HuH-7 (cell line): ENCODE data around the gene OR1S2.
"Not testable (repeated sequence)": the region's sequence is repeated elsewhere in the genome, so short reads cannot be mapped to it uniquely, and the experiment has no call there.

ENCODE experiments used
- DNase-seq: peaks from one replicate; pipeline ENCODE4 v3.0.0; 2011; ENCODE audit warnings: low spot score

The OR1S2 gene

GRCh38 chr11:58204042-58204441 is at the start of gene OR1S2:
TSS of gene OR1S2 (minus strand) at chr11:58204142. CDS start at chr11:58204142, 0 bp downstream.
- no peak for DNase-seq

GRCh38 chr11:58243954-58244353 is 40.0 kb upstream of the OR1S2 start:
- no peak for DNase-seq

DNA sequence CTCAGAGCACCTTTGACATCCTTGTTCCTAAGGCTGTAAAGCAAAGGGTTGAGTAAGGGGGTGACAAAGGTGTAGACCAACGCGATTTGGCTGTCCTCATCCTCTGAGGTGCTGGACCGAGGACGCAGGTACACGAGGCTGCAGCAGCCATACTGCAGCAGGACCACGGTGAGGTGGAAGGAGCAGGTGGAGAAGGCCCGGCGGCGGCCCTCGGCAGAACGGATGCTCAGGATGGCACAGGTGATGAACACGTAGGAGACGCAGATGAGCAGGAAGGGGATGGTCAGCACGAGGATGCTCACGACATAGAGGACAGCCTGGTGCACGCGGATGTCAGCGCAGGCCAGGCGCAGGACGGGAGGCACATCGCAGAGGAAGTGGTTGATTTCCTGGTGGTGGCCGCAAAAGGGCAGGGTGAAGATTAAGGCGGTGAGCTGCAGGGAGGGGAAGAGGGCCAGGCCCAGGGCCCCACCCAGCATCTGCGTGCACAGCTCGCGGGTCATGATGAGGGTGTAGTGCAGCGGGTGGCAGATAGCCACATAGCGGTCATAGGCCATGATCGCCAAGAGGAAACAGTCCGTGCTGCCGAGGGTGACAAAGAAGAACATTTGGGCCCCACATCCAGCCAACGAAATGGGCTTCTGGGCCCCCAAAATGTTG is 24.1 kb upstream of the OR1S2 start:
- no peak for DNase-seq

DNA sequence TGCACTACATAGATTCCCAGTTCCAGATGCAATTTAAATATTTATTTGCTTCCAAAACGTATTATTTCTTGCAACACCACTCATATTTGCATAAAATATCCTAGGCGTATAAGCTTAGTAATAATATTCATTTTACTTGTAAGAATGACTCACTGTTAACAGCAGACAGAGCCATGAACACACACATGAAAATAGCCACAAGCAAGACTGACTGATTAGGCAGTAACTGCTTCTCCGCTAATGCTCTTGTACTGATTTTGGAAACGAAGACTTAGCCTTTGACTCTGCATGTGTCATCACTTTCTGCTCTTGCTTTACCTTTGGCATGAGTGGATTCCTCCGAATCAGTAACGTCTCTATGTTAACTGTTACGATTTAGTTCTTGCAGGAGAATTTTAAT is 18.8 kb upstream of the OR1S2 start:
- DNase-seq: no peak

GRCh38 chr11:58216476-58216875 is 12.5 kb upstream of the OR1S2 start:
- DNase-seq: no peak

- DNase-seq: not testable (repeated sequence)
Measured at GRCh38 chr11:58212420-58212819, 8.5 kb upstream of the OR1S2 start, which contains the start of gene OR1S1. TSS of gene OR1S1 (plus strand) at chr11:58212720.

- no peak for DNase-seq
Measured at GRCh38 chr11:58199271-58199670, 4.7 kb downstream of the OR1S2 start.

DNA sequence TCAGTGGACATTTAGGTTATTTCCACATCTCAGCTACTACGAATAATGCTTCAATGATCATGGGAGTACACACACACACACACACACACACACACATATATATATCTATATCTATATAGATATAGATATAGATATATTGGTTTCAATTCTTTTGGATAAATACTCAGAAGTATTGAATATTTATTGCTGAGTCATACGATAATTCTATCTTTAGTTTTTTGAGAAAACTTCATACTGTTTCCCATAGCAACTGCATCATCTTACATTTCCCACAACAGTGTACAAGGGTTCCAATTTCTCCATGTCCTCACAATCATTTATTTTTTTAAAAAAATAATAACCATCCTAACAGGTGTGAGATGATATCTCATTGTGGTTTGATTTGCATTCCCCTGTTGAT is 8.0 kb downstream of the OR1S2 start:
- no peak for DNase-seq

GRCh38 chr11:58193391-58193790 is 10.6 kb downstream of the OR1S2 start:
- DNase-seq: no peak

- DNase-seq: peak; percentile 56
Measured at GRCh38 chr11:58192229-58192628, 11.7 kb downstream of the OR1S2 start.

- DNase-seq: no peak
Measured at GRCh38 chr11:58188770-58189169, 15.2 kb downstream of the OR1S2 start, which contains the start of gene OR9Q2. TSS of gene OR9Q2 (plus strand) at chr11:58189070. CDS start at chr11:58190491, 1,421 bp downstream.

- no peak for DNase-seq
Measured at GRCh38 chr11:58186938-58187337, 17.0 kb downstream of the OR1S2 start.

DNA sequence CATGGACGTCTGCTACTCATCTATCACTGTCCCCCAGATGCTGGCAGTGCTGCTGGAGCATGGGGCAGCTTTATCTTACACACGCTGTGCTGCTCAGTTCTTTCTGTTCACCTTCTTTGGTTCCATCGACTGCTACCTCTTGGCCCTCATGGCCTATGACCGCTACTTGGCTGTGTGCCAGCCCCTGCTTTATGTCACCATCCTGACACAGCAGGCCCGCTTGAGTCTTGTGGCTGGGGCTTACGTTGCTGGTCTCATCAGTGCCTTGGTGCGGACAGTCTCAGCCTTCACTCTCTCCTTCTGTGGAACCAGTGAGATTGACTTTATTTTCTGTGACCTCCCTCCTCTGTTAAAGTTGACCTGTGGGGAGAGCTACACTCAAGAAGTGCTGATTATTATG is 24.3 kb downstream of the OR1S2 start:
- DNase-seq: no peak

DNA sequence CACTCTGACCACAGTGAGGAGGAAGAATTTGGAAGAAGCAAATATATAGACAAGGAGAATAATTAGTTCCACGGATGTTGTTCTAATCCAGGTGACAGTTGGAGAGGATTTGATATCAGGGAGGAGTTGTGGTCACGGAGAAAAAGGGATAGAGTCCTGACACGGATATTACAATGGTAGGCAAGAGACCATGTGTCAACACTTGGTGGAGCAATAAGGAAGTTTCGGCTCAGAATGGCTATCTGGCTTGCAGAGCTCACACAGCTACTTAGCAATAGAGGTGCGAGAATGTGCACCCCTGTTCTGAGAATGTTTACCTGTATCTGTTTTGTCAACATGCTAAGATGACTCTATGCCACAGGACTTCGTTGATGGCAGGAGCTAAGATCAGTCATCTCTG is 25.5 kb downstream of the OR1S2 start:
- DNase-seq: no peak

DNA sequence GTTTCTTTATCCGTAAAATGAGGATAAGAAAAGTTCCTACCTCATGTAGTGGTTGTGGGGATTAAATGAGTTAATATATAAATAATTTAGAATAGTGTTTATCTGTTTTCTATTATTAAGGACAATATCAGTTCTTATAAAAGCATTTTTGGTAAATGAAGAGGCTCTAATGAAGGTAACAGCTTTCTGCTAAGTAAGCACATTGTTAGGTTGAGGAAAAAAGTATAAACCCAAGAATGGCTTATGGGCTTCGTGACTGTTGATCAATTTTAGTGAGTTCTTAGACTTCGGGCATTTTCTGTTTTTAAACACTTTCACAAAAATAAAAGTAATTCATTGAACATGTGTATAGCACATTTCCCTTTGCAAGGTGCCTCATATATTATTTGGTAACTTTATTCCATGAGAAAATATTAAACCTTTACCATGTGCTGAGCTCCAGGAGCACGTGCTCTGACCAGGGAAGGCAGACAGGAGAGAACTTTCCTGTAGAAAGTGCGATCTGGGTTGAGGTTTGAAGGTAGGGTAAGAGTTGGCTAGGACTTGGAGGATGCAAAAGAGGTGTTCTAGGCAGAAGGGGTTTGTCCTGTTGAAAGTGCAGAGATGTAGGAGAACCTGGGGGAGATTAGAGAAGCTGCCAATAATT is 26.4 kb downstream of the OR1S2 start:
- DNase-seq: no peak

GRCh38 chr11:58165504-58166106 is 38.3 kb downstream of the OR1S2 start:
- DNase-seq: peak; percentile 49

DNA sequence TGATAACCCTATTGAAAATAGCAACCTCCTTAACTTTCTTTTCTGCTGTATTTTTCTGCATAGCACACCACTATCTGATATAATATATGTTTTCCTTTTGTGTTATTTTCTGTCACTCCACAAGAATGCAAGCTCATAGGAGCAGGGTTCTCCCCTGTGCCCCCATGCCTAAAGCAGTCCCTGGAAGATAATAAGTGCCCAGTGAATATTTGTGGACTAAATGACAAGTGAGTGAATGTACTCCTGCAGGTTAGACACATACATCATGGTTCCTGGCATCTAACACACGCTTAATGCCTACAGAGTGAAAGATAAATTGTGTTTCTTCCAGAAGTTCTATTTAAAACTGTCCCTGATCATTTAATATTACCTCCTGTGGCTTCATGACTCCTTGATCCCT is 39.0 kb downstream of the OR1S2 start:
- no peak for DNase-seq

- DNase-seq: no peak
Measured at GRCh38 chr11:58164389-58164788, 39.6 kb downstream of the OR1S2 start.
